Mesenchymal stem cell (in vitro differentiated cells and primary cell): ENCODE data around the gene TLCD1.
A peak's percentile ranks its signal among the peaks of the same experiment; 100 is the strongest.
"Not testable (repeated sequence)": the region's sequence is repeated elsewhere in the genome, so short reads cannot be mapped to it uniquely, and the experiment has no call there.

ENCODE experiments used
- DNase-seq: peaks from one replicate; pipeline ENCODE4 v3.0.0-alpha.2; 2013
- H2AFZ ChIP-seq: one replicate; pipeline ENCODE4 v1.6.1; 2013; ENCODE audit warnings: low read depth, mild to moderate bottlenecking, control low read depth, inconsistent platforms, low read length, moderate library complexity
- H2AK5ac ChIP-seq: 2 replicates; pipeline ENCODE4 v1.6.1; 2013; ENCODE audit warnings: low read length, moderate library complexity, mild to moderate bottlenecking, inconsistent platforms; ENCODE audit not compliant: severe bottlenecking
- H2BK120ac ChIP-seq: one replicate; pipeline ENCODE4 v1.6.1; 2013; ENCODE audit warnings: low read depth, mild to moderate bottlenecking, inconsistent platforms, low read length, moderate library complexity
- H2BK12ac ChIP-seq, 2 experiments: one replicate each; pipeline ENCODE4 v1.6.1; 2013; ENCODE audit warnings: inconsistent platforms in 2 of 2, low read length in 2 of 2, mild to moderate bottlenecking in 2 of 2, moderate library complexity in 2 of 2, control low read depth in 1 of 2
- H2BK15ac ChIP-seq: one replicate; pipeline ENCODE4 v1.6.1; 2013; ENCODE audit warnings: mild to moderate bottlenecking, low read depth, inconsistent platforms; ENCODE audit not compliant: poor library complexity, severe bottlenecking
- H2BK5ac ChIP-seq: 2 replicates; pipeline ENCODE4 v1.6.1; 2013; ENCODE audit warnings: low read depth, mild to moderate bottlenecking, low read length, control low read depth, inconsistent platforms; ENCODE audit not compliant: poor library complexity, severe bottlenecking
- H3K14ac ChIP-seq, 2 experiments: one replicate each; pipeline ENCODE4 v1.6.1; 2013; ENCODE audit warnings: inconsistent platforms in 2 of 2, low read length in 2 of 2, control low read depth in 1 of 2, mild to moderate bottlenecking in 1 of 2, moderate library complexity in 1 of 2
- H3K18ac ChIP-seq, 2 experiments: one replicate each; pipeline ENCODE4 v1.6.1; 2013; ENCODE audit warnings: inconsistent platforms in 2 of 2, low read length in 2 of 2, control low read depth in 1 of 2, low read depth in 1 of 2, mild to moderate bottlenecking in 1 of 2
- H3K23ac ChIP-seq, 2 experiments: one replicate each; pipeline ENCODE4 v1.6.1; 2013; ENCODE audit warnings: inconsistent platforms in 2 of 2, low read length in 2 of 2, mild to moderate bottlenecking in 2 of 2, moderate library complexity in 2 of 2, control low read depth in 1 of 2
- H3K27ac ChIP-seq: 2 replicates; pipeline ENCODE4 v1.5.1; 2013; ENCODE audit warnings: mild to moderate bottlenecking, moderate library complexity, low read length, control low read depth, inconsistent platforms; ENCODE audit not compliant: poor library complexity, severe bottlenecking
- H3K27me3 ChIP-seq, 2 experiments: 2 replicates each; pipeline versions ENCODE4 v1.6.1 to v1.7.0; 2013; ENCODE audit warnings: low read length in 2 of 2, mild to moderate bottlenecking in 2 of 2, moderate library complexity in 2 of 2, control low read depth in 1 of 2, inconsistent platforms in 1 of 2; ENCODE audit not compliant: control insufficient read depth in 1 of 2, insufficient read depth in 1 of 2
- H3K36me3 ChIP-seq, 2 experiments: 2 replicates each; pipeline versions ENCODE4 v1.6.1 to v1.7.0; 2013; ENCODE audit warnings: low read length in 2 of 2, control low read depth in 1 of 2, inconsistent platforms in 1 of 2, low read depth in 1 of 2, mild to moderate bottlenecking in 1 of 2; ENCODE audit not compliant: insufficient read depth in 2 of 2, control insufficient read depth in 1 of 2
- H3K4ac ChIP-seq, 2 experiments: one replicate each; pipeline ENCODE4 v1.6.1; 2013; ENCODE audit warnings: inconsistent platforms in 2 of 2, low read length in 2 of 2, mild to moderate bottlenecking in 2 of 2, moderate library complexity in 2 of 2, control low read depth in 1 of 2, low read depth in 1 of 2
- H3K4me1 ChIP-seq: 2 replicates; pipeline ENCODE4 v1.6.1; 2013; ENCODE audit warnings: low read depth, low read length, control low read depth; ENCODE audit not compliant: control insufficient read depth, insufficient read depth
- H3K4me2 ChIP-seq: 2 replicates; pipeline ENCODE4 v1.6.1; 2013; ENCODE audit warnings: low read length, mild to moderate bottlenecking, inconsistent platforms; ENCODE audit not compliant: poor library complexity, severe bottlenecking
- H3K4me3 ChIP-seq, 2 experiments: 2 replicates each; pipeline versions ENCODE4 v1.5.1 to v1.7.0; 2013; ENCODE audit warnings: low read length in 2 of 2, mild to moderate bottlenecking in 2 of 2, control low read depth in 1 of 2, low read depth in 1 of 2; ENCODE audit not compliant: insufficient read depth in 1 of 2
- H3K79me1 ChIP-seq: replicated peaks from 2 replicates; pipeline ENCODE4 v1.6.1; 2013; ENCODE audit warnings: mild to moderate bottlenecking, control low read depth, low read length, inconsistent platforms; ENCODE audit not compliant: poor library complexity, severe bottlenecking
- H3K9ac ChIP-seq: 2 replicates; pipeline ENCODE4 v1.7.0; 2013; ENCODE audit warnings: mild to moderate bottlenecking, low read length, moderate library complexity
- H3K9me3 ChIP-seq: 2 replicates; pipeline ENCODE4 v1.7.0; 2013; ENCODE audit warnings: mild to moderate bottlenecking, low read length; ENCODE audit not compliant: control insufficient read depth
- H4K8ac ChIP-seq: one replicate; pipeline ENCODE4 v1.6.1; 2013; ENCODE audit warnings: inconsistent platforms, mild to moderate bottlenecking, low read length, moderate library complexity
- H4K91ac ChIP-seq: one replicate; pipeline ENCODE4 v1.6.1; 2013; ENCODE audit warnings: mild to moderate bottlenecking, low read length, inconsistent platforms
- WGBS: methylation state at CpG from one replicate; pipeline ENCODE4 v1.1.7; 2013; ENCODE audit warnings: mixed read lengths; 5-methylcytosine and 5-hydroxymethylcytosine counted together

The TLCD1 gene

GRCh38 chr17:28725660-28726225, 290 bp downstream of the TLCD1 start:
- peak overlapping the region; percentile 94 for H4K91ac ChIP-seq
- peak overlapping the region; percentile 92 for H2BK15ac ChIP-seq
- peak overlapping the region; percentile 97 for H3K4ac ChIP-seq
- H2BK12ac ChIP-seq, result peak overlapping the region in 1 of 2 experiments; percentile 94
- WGBS, result 1% methylated on average over 20 of the region's 45 CpGs
- peak overlapping the region; percentile 61 to 84 for H3K4me3 ChIP-seq
- peak overlapping the region; percentile 75 for H3K27ac ChIP-seq
- H3K79me1 ChIP-seq, result peaks cover 2% of the 10 kb centered on the region
- H3K4me2 ChIP-seq, result peak overlapping the region; percentile 96
- H3K36me3 ChIP-seq, result peaks cover 25 to 42% of the 10 kb centered on the region in 2 experiments
- peaks cover 26% of the 10 kb centered on the region for H3K4me1 ChIP-seq
- peak overlapping the region; percentile 75 for H3K9ac ChIP-seq
- H2AFZ ChIP-seq, result peak overlapping the region; percentile 36
- no peak overlapping the region for H2BK5ac ChIP-seq
- peak overlapping the region; percentile 82 to 93 for H3K14ac ChIP-seq
- peak overlapping the region; percentile 75 for H2BK120ac ChIP-seq
- H4K8ac ChIP-seq, result peak overlapping the region; percentile 80
- peak overlapping the region; percentile 93 to 97 for H3K18ac ChIP-seq
- H3K27me3 ChIP-seq, result no peaks in the 10 kb centered on the region
- H3K23ac ChIP-seq, result peak overlapping the region; percentile 87 to 96
- peak; percentile 86 for DNase-seq
- no peaks in the 10 kb centered on the region for H3K9me3 ChIP-seq
- H2AK5ac ChIP-seq, result peak overlapping the region; percentile 33

- Histone ChIP-seq H3K4me3 (peak overlapping the region; percentile 61 to 84), H3K79me1 (peaks cover 2% of the 10 kb centered on the region), H3K4ac (no peak overlapping the region), H4K8ac (no peak overlapping the region), H3K18ac (peak overlapping the region in 1 of 2 experiments; percentile 93), H3K36me3 (peaks cover 25 to 42% of the 10 kb centered on the region in 2 experiments), H3K4me1 (peaks cover 26% of the 10 kb centered on the region), H2AFZ (no peak overlapping the region), H2BK120ac (peak overlapping the region; percentile 75), H3K4me2 (peak overlapping the region; percentile 96), H2BK5ac (no peak overlapping the region), H3K23ac (peak overlapping the region in 1 of 2 experiments; percentile 87), H3K9me3 (no peaks in the 10 kb centered on the region), H3K27me3 (no peaks in the 10 kb centered on the region), H3K27ac (peak overlapping the region; percentile 75), H3K9ac (peak overlapping the region; percentile 75), H4K91ac (peak overlapping the region; percentile 94), H2BK12ac (peak overlapping the region in 1 of 2 experiments; percentile 37), H2BK15ac (peak overlapping the region; percentile 92), H2AK5ac (peak overlapping the region; percentile 33), H3K14ac (peak overlapping the region in 1 of 2 experiments; percentile 74)
- 7% methylated on average over 17 of the region's 20 CpGs for WGBS
- peak; percentile 86 for DNase-seq
These were observed 820 bp downstream of the TLCD1 start for GRCh38 chr17:28725166-28725659.

DNA sequence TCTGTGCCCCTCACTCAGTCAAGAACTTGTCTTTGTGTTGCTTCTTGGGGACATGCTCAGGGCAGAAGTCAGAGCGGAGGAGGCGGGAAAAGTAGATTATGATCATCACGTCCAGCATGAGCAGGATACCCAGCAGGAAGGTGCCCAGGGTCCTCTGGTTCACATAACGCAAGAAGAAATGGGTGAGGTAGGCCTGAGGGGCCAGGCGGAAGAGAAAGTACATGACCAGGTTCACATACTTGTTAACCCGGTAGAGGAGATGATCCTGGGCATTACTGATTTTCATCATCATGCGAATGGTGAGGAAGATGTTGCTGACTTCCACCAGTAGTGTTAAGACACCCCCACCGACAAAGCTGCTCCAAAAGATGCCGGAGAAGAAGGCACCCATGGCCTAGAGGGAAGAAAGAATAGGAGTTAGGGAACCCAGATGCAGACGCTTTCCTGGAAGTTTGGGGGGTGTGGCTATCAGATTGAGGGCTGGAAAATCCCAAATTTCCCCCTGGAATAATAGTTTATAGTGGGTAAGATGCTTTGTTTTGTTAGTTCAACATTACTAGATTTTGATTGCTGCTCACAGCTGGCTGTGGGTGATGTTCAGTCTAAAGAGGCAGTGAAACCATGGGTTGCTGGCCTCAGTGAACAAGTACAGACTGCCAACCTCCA, 1.4 kb downstream of the TLCD1 start:
- no peak overlapping the region for H3K18ac ChIP-seq
- no peak overlapping the region for H3K4ac ChIP-seq
- no peak overlapping the region for H3K14ac ChIP-seq
- H3K27me3 ChIP-seq, result no peaks in the 10 kb centered on the region
- H2AFZ ChIP-seq, result no peak overlapping the region
- H3K79me1 ChIP-seq, result peaks cover under 1% of the 10 kb centered on the region
- peak overlapping the region; percentile 75 for H3K27ac ChIP-seq
- H3K4me1 ChIP-seq, result peaks cover 26% of the 10 kb centered on the region
- H3K9ac ChIP-seq, result peak overlapping the region; percentile 75
- no peak overlapping the region for H4K91ac ChIP-seq
- no peak overlapping the region for H3K23ac ChIP-seq
- no peak overlapping the region for H4K8ac ChIP-seq
- H3K9me3 ChIP-seq, result no peaks in the 10 kb centered on the region
- H2BK120ac ChIP-seq, result no peak overlapping the region
- peak overlapping the region in 1 of 2 experiments; percentile 84 for H3K4me3 ChIP-seq
- 86% methylated on average over 10 of the region's 10 CpGs for WGBS
- peak overlapping the region; percentile 96 for H3K4me2 ChIP-seq
- no peak overlapping the region for H2BK12ac ChIP-seq
- peaks cover 25 to 42% of the 10 kb centered on the region in 2 experiments for H3K36me3 ChIP-seq
- H2AK5ac ChIP-seq, result no peak overlapping the region
- H2BK15ac ChIP-seq, result no peak overlapping the region
- no peak for DNase-seq
- H2BK5ac ChIP-seq, result no peak overlapping the region

DNA sequence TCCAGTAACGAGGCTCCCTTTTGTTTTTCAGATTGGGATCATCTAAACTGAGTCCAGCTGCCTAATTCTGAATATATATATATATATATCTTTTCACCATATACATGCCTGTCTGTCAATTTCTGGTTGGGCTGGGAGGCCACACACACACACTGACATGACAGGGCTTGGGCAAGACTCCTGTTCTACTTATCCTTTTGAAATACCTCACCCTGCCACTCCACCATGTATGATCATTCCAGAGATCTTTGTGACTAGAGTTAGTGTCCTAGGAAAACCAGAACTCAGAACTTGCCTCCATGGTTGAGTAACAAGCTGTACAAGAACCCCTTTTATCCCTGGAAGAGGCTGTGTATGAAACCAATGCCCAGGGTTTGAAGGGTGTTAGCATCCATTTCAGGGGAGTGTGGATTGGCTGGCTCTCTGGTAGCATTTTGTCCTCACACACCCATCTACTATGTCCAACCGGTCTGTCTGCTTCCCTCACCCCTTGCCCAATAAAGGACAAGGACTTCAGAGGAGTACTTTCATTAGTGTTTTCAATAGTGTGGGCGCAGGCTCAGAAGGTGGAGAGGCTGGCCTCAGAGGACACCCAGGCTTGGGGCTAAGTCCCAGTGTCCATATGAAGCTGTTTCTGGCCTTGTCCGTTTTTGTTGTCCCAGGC, 2.1 kb downstream of the TLCD1 start:
- H3K23ac ChIP-seq, H2BK12ac ChIP-seq, H4K91ac ChIP-seq, H3K4me2 ChIP-seq, H3K9me3 ChIP-seq, DNase-seq, H3K14ac ChIP-seq, H2BK120ac ChIP-seq, H2AK5ac ChIP-seq, H4K8ac ChIP-seq, H3K79me1 ChIP-seq, H3K27ac ChIP-seq, H2BK15ac ChIP-seq, H2AFZ ChIP-seq, H3K4me3 ChIP-seq, H2BK5ac ChIP-seq, H3K27me3 ChIP-seq, H3K18ac ChIP-seq, H3K4ac ChIP-seq: not testable (repeated sequence)
- peaks cover 26% of the 10 kb centered on the region for H3K4me1 ChIP-seq
- peaks cover 25 to 42% of the 10 kb centered on the region in 2 experiments for H3K36me3 ChIP-seq
- WGBS, result 81% methylated on average over 2 of the region's 4 CpGs
- H3K9ac ChIP-seq, result peak overlapping the region; percentile 75
